HFFc6 (cell line): ENCODE measurements around the gene RASAL3. TPM values are rescaled to one million over a fixed set of nuclear protein-coding genes. Genes with fewer than 3 reads are reported as not detected.

Source experiments
- DNase-seq: peaks from one replicate; pipeline ENCODE4 v3.0.0-alpha.2; 2018
- H3K27ac Mint-ChIP-seq: 2 replicates; pipeline ENCODE4 v1.8.0; 2020; ENCODE audit warnings: mild to moderate bottlenecking, mixed read lengths
- H3K27me3 Mint-ChIP-seq: 2 replicates; pipeline ENCODE4 v1.8.0; 2021; ENCODE audit warnings: mild to moderate bottlenecking, moderate library complexity, mixed read lengths; ENCODE audit not compliant: insufficient read depth
- H3K36me3 Mint-ChIP-seq: 2 replicates; pipeline ENCODE4 v1.8.0; 2021; ENCODE audit warnings: low read depth, mixed read lengths
- H3K4me1 Mint-ChIP-seq: 2 replicates; pipeline ENCODE4 v1.8.0; 2020; ENCODE audit warnings: low read depth, mixed read lengths
- H3K4me3 Mint-ChIP-seq: 2 replicates; pipeline ENCODE4 v1.8.0; 2020; ENCODE audit warnings: mild to moderate bottlenecking, moderate library complexity, mixed read lengths
- H3K9me3 Mint-ChIP-seq: 2 replicates; pipeline ENCODE4 v1.8.0; 2020; ENCODE audit warnings: mild to moderate bottlenecking, mixed read lengths
- CTCF ChIP-seq: fragments of 200-600 bp; sonication (generic); IDR thresholded peaks from 2 replicates; pipeline ENCODE4 v1.5.0; 2021; ENCODE audit warnings: antibody characterized with exemption, mild to moderate bottlenecking
- total RNA-seq, 6 experiments: library from RNA; stranded (reverse); fragmentation: NEBNext Ultra II Directional; extraction: Animal tissue kit (Norgen Biotek cat#: 25700); gene quantifications; 2 replicates in 1 of 6; 3 replicates in 5 of 6; pipeline ENCODE4 v1.2.3, GENCODE V29; 2021

The RASAL3 gene
- total RNA-seq, 6 experiments from 2014 or later: not detected

- Mint-ChIP-seq H3K4me1 (0 out of 2 replicates have a peak, but pooled peaks cover 4% of the 10 kb centered on the region), H3K36me3 (no peaks in the 10 kb centered on the region), H3K9me3 (no peaks in the 10 kb centered on the region), H3K4me3 (peak within 1 kb of the TSS; percentile 76), H3K27me3 (peaks cover 7% of the 10 kb centered on the region; the same call in 1 of the 2 replicates), H3K27ac (peak within 1 kb of the TSS; percentile 60)
- no peak for TF ChIP-seq CTCF
- DNase-seq: peak; percentile 56
Observed at GRCh38 chr19:15449620-15450527, 14.5 kb downstream of the RASAL3 start, which contains the start of gene WIZ. WIZ (minus strand) TSS chr19:15449956; CDS start chr19:15448307, 1,649 bp downstream.

- TF ChIP-seq CTCF: 0 out of 2 replicates have a peak, but pooled peaks have one; percentile 11
- Mint-ChIP-seq H3K27me3 (peaks cover 9% of the 10 kb centered on the region), H3K27ac (no peak overlapping the region), H3K4me1 (0 out of 2 replicates have a peak, but pooled peaks cover 4% of the 10 kb centered on the region), H3K36me3 (no peaks in the 10 kb centered on the region), H3K4me3 (peak overlapping the region; percentile 76), H3K9me3 (no peaks in the 10 kb centered on the region)
- DNase-seq: no peak
Observed at GRCh38 chr19:15448778-15449619, 15.3 kb downstream of the RASAL3 start.

GRCh38 chr19:15448044-15448777 lies 16.1 kb downstream of the RASAL3 start:
- no peak for DNase-seq
- no peak for TF ChIP-seq CTCF
- H3K4me1 Mint-ChIP-seq: 0 out of 2 replicates have a peak, but pooled peaks cover 4% of the 10 kb centered on the region
- peak overlapping the region; percentile 76 for H3K4me3 Mint-ChIP-seq
- H3K9me3 Mint-ChIP-seq: no peaks in the 10 kb centered on the region
- H3K27ac Mint-ChIP-seq: no peak overlapping the region
- H3K36me3 Mint-ChIP-seq: no peaks in the 10 kb centered on the region
- peaks cover 11% of the 10 kb centered on the region for H3K27me3 Mint-ChIP-seq

GRCh38 chr19:15447057-15447456 lies 17.3 kb downstream of the RASAL3 start:
- H3K27ac Mint-ChIP-seq: no peak overlapping the region
- H3K9me3 Mint-ChIP-seq: no peaks in the 10 kb centered on the region
- no peak overlapping the region for H3K4me3 Mint-ChIP-seq
- TF ChIP-seq CTCF: no peak
- H3K4me1 Mint-ChIP-seq: 0 out of 2 replicates have a peak, but pooled peaks cover 4% of the 10 kb centered on the region
- H3K36me3 Mint-ChIP-seq: no peaks in the 10 kb centered on the region
- no peak for DNase-seq
- H3K27me3 Mint-ChIP-seq: peaks cover 11% of the 10 kb centered on the region
